Lower leg skin (tissue), 3 donors: ENCODE results near the gene C5orf63.

ENCODE experiments used
- CTCF ChIP-seq, 3 donors: fragments of 450-650 bp; IDR thresholded peaks; one replicate each; pipeline ENCODE4 v1.5.1; 2016; ENCODE audit warnings: antibody characterized with exemption in 3 of 3, mild to moderate bottlenecking in 3 of 3, moderate library complexity in 2 of 3
- POLR2A ChIP-seq, 2 donors: fragments of 450-650 bp; IDR thresholded peaks; one replicate each; pipeline ENCODE4 v1.6.1; 2016 to 2017; ENCODE audit warnings: antibody characterized with exemption in 2 of 2, mild to moderate bottlenecking in 1 of 2, moderate library complexity in 1 of 2

- TF ChIP-seq CTCF (IDR thresholded peaks at IDR 0.05), result no peak
- no peak for TF ChIP-seq POLR2A (IDR thresholded peaks at IDR 0.05)
These were observed 11.4 kb upstream of the C5orf63 start for GRCh38 chr5:127084656-127085055.
